D721Med (cell line): ENCODE data around the gene UNC5B.
A peak's percentile ranks its signal among the peaks of the same experiment; 100 is the strongest.

ENCODE experiments used
- DNase-seq: peaks from one replicate; pipeline ENCODE4 v3.0.0; 2011; ENCODE audit warnings: low spot score; ENCODE audit not compliant: insufficient read length
- FAIRE-seq: peaks from 2 replicates; lab custom pipeline; 2011; peaks lifted over from hg19 to GRCh38; lab: Jason Lieb, UNC
- CTCF ChIP-seq: IDR thresholded peaks from 2 replicates; pipeline ENCODE4 v1.5.1; 2012; ENCODE audit warnings: mild to moderate bottlenecking, control low read depth; ENCODE audit not compliant: insufficient read depth; ENCODE audit errors: missing control alignments

UNC5B gene

GRCh38 chr10:71221586-71222202 lies 9.3 kb downstream of the UNC5B start:
- no peak for TF ChIP-seq CTCF
- FAIRE-seq (no peak), DNase-seq (no peak)

GRCh38 chr10:71222601-71223346 lies 10.4 kb downstream of the UNC5B start:
- DNase-seq (peak; percentile 67), FAIRE-seq (no peak)
- peak; percentile 25 for TF ChIP-seq CTCF

- no peak for FAIRE-seq
Observed at GRCh38 chr10:71223347-71224058, 11.1 kb downstream of the UNC5B start.

GRCh38 chr10:71225291-71226058 lies 13.1 kb downstream of the UNC5B start:
- no peak for DNase-seq
- no peak for TF ChIP-seq CTCF
- no peak for FAIRE-seq

More at GRCh38 chr10:71223347-71224058, 11.1 kb downstream of the UNC5B start:
- TF ChIP-seq CTCF = no peak
- peak; percentile 12 for DNase-seq

GRCh38 chr10:71228875-71229675 lies 16.7 kb downstream of the UNC5B start:
- DNase-seq = no peak
- FAIRE-seq = no peak
- TF ChIP-seq CTCF = no peak

- TF ChIP-seq CTCF = no peak
- FAIRE-seq = no peak
- DNase-seq = no peak
Observed at GRCh38 chr10:71229726-71230655, 17.6 kb downstream of the UNC5B start.
